Astrocyte of the spinal cord (primary cell): ENCODE data around the gene TXNDC11.

Experiments
- DNase-seq: peaks from one replicate; pipeline ENCODE4 v3.0.0; 2011; ENCODE audit warnings: low read depth, low spot score
- H3K4me3 ChIP-seq: 2 replicates; pipeline ENCODE4 v1.5.1; 2011; ENCODE audit warnings: low read depth, mild to moderate bottlenecking, low read length, moderate library complexity
- in situ Hi-C: cut with HindIII; loops from 2 replicates; pipeline ENCODE4 v1.10.0; 2017; ENCODE audit warnings: low sequenced_read_pairs
- TF ChIP-seq, protein P1 (sequence below): IDR thresholded peaks from 2 replicates; pipeline ENCODE4 v1.5.1; 2012; ENCODE audit warnings: low read depth, mild to moderate bottlenecking, low read length, inconsistent platforms

Gene TXNDC11

DNA sequence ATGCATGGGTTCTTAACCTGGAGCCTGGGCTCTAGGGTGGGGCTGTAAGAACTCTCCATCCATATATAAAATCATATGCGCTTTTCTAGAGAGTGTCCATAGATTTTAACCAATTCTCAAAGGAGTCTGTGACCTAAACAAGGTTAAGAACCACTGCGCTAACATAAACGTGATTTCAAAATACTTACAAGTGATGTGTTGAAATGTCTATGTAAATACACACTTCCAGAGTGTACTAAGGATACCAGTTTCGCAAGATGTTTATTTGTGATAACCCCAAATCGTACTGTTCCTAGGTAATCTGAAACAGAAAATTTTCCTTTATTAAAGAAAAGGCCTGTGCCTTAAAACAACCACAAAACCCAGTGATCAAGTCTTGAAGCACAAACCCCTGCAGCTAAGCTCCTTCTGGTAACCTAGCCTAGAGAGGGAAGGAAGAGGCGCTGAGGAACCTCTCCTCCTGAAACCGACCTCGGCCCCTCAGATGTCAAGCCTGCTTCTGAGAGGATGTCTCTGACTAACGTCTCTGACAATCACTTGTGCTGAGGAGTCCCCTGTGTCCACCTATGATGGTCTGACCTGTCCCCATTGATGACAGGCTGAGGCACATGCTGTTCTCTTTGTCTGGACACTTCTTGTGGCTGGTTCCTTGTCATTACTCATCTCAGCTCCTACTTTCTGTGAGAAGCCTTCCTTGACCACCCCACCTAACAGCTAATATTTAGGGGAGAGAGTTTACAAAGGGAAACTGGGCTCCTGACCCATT, 42.2 kb downstream of the TXNDC11 start:
- H3K4me3 ChIP-seq, result no peak overlapping the region
- in situ Hi-C loops, result no loop called here
- TF ChIP-seq, protein P1, sequence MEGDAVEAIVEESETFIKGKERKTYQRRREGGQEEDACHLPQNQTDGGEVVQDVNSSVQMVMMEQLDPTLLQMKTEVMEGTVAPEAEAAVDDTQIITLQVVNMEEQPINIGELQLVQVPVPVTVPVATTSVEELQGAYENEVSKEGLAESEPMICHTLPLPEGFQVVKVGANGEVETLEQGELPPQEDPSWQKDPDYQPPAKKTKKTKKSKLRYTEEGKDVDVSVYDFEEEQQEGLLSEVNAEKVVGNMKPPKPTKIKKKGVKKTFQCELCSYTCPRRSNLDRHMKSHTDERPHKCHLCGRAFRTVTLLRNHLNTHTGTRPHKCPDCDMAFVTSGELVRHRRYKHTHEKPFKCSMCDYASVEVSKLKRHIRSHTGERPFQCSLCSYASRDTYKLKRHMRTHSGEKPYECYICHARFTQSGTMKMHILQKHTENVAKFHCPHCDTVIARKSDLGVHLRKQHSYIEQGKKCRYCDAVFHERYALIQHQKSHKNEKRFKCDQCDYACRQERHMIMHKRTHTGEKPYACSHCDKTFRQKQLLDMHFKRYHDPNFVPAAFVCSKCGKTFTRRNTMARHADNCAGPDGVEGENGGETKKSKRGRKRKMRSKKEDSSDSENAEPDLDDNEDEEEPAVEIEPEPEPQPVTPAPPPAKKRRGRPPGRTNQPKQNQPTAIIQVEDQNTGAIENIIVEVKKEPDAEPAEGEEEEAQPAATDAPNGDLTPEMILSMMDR, result no peak
- no peak for DNase-seq

DNA sequence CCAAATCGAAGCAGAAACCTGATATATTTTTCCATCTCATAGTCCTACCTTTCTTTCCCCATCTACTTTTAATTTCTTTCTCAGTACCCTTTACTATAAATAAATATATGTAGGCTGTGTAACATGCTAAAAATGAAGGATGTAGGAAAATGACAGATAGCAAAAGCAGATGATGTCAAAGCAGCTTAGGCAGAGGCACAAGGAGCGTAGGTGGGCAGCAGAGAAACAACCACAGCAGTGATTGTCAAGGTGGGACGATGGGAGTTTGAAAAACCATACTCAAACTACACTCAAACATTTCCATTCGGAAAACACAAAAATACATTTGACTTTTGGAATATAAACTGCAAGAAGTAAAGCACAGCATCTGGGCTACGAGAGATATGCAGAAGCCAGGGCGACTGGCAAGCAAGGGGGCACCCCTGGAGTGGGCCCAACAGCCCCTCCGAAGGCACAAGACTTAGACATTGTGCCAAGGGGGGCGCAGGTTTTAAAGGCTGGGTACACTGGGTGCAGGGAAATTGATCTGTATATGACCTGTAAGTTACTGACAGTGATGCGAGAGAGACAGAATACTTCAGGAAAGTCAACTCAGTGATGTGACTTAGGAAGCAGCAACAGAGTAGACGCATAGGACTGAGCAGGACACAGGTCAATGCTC, 43.3 kb downstream of the TXNDC11 start:
- no peak overlapping the region for H3K4me3 ChIP-seq
- in situ Hi-C loops, result no loop called here
- TF ChIP-seq, protein P1, result no peak
- DNase-seq, result no peak

DNA sequence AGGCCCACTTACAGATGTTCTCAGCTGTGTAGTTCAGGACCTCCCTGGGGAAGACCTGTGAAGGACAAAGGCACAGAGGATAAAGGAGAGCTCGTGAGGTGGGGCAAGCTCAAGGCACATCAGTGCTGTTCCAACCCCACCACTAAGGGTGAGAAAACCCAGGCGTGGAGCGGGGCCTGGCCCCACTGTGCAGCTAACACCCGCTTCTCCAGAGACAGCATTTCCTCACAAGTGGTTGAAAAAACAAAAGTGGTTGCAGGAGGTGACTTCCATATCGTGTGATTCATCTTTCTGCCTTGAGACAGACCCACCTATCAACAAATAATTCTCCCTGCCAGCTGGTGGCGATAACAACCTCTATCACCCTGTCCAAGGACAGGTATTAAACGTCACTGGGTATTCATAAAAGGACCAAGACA, 44.4 kb downstream of the TXNDC11 start:
- in situ Hi-C loops, result no loop called here
- TF ChIP-seq, protein P1, result peak; percentile 14
- DNase-seq, result peak; percentile 26
- no peak overlapping the region for H3K4me3 ChIP-seq

DNA sequence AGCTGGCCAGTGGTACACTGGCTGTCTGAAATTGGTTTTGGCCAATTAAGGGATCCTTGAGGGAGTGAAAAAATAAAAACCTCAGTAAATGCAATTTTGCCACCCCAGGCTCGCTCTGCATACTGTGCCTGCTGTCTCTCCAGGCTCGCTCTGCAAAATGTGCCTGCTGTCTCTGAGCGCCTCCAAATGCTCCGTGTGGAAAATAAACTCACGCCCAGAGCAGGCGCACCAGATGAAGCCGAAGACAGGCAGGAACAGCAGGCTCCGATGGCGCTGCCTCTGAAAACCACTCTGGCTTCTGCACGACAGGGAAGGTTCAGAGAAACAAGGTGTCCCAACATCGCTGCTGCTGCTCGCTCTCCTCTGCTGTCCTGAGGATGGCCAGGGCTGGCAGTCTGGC, 45.3 kb downstream of the TXNDC11 start:
- TF ChIP-seq, protein P1, result no peak
- H3K4me3 ChIP-seq, result no peak overlapping the region
- in situ Hi-C loops, result no loop called here
- DNase-seq, result no peak

DNA sequence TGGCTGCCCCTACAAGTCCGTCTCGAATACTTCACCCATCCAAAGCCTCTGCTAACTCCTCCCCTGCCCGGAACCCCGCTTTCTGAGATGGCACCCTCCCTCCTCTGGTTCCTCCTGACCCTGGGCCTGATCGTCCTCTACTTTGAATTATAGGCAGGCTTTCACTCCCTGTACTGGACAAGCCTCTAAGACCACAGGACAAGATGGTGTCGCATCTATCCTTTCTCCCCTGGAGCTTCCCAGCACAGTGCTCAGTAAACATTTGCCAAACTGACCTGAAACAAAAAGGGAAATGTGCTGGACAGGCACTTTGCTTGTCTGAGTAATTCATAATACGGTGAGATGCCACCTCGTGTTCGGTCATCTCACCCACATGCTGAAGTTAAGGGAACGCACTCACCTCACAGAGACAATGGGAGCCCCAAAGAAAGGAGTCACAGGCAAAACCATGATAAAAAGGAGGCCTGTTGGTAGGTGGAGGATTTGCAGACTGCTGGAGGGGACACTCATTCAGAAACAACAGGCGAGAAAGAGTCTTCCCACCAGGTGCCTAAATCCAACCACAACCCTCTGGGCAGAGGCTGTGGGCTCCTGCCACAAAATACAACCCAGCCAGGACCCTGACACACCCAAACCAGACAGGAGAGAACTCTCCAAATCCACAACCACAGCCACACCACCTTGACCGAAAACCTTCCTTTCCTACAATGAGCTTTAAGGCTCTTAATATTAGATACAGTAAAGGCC, 46.2 kb downstream of the TXNDC11 start:
- TF ChIP-seq, protein P1, result no peak
- H3K4me3 ChIP-seq, result no peak overlapping the region
- no peak for DNase-seq
- in situ Hi-C loops, result no loop called here

DNA sequence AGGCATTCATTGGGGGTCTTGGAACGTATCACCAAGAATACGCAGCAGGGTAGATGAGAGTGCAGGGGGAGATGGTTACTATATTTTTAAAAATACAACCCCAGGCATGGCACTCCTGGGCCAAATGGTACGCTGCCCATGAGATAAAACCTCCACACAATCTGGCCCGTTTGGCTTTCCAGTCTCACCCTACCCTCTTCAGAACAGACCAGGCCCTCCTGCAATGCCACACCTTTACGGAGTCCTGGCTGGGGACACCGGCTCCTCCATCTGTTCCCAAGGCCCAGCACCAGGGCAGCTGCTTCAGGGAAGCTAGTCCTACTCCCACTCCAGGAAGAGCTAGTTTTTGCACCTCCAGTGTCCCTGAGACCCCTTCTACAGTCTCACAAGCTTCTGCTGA, 50.0 kb downstream of the TXNDC11 start:
- in situ Hi-C loops, result no loop called here
- no peak overlapping the region for H3K4me3 ChIP-seq
- no peak for DNase-seq
- TF ChIP-seq, protein P1, result no peak
